HG03558 (cell line): ENCODE measurements around the gene ZNF736.

Source experiments
- ATAC-seq: cut with Tn5 transposase; IDR thresholded peaks from one replicate; pipeline ENCODE4 v1.9.1; 2021; ENCODE audit warnings: moderate number of reproducible peaks; ENCODE audit not compliant: unreplicated experiment; ENCODE audit errors: extremely low read depth

ZNF736 gene

GRCh38 chr7:64400401-64400800 lies 86.6 kb downstream of the ZNF736 start:
- no peak for ATAC-seq
